ENCODE measurements around the gene CD63. TPM values are rescaled to one million over a fixed set of nuclear protein-coding genes. Genes with fewer than 3 reads are reported as not detected.

CD63 gene
- 552 and 724 TPM in 2 replicates for total RNA-seq (2022)
- percentile 95 among the genes with signal in this experiment for Bru-seq, nascent RNA
- percentile 99 among the genes with signal in this experiment for BruChase-seq, experiment 1, labeled RNA remaining after a 6-hour chase
- BruChase-seq, experiment 2, labeled RNA remaining after a 2-hour chase: percentile 98 among the genes with signal in this experiment
- long read RNA-seq, transcript CD63-208 (8 exons, 1,233 nt): minor isoform, 21 of 449 reads
- long read RNA-seq, transcript CD63-205 (3 exons, 499 nt): minor isoform, 6 of 449 reads
- long read RNA-seq, transcript CD63-214 (7 exons, 949 nt): minor isoform, 50 of 449 reads
- long read RNA-seq, transcript CD63-201 (8 exons, 1,070 nt): major isoform, 345 of 449 reads
- long read RNA-seq, partial matches to known transcripts: 6 of 449 reads
- long read RNA-seq, other reads (novel, unspliced or antisense): 9 of 449 reads

GRCh38 chr12:55728939-55729818 is at the start of gene CD63:
Gene CD63 (minus strand): TSS chr12:55729009. CDS start chr12:55728341, 668 bp downstream.
- BruUV-seq (replicated peaks): TSS peak; percentile 69
- Mint-ChIP-seq H3K36me3 (ENCODE audit: insufficient read depth, unreplicated experiment) (peaks cover 41% of the 10 kb centered on the region), H3K9me3 (ENCODE audit: unreplicated experiment) (no peaks in the 10 kb centered on the region), H3K27ac (ENCODE audit: low read depth, unreplicated experiment) (peak within 1 kb of the TSS; percentile 82), H3K4me3 (ENCODE audit: unreplicated experiment) (peak within 1 kb of the TSS; percentile 76), H3K27me3 (ENCODE audit: insufficient read depth, unreplicated experiment) (no peaks in the 10 kb centered on the region), H3K4me1 (ENCODE audit: insufficient read depth, unreplicated experiment) (peaks cover 22% of the 10 kb centered on the region)
- intact Hi-C loops (cut with micrococcal nuclease): loop anchor here (2.0 kb wide), 1 partner anchor 48 kb away; a partner anchor contains a TSS
- no peak for TF ChIP-seq CTCF (IDR thresholded peaks at IDR 0.05; ENCODE audit: unreplicated experiment)
- CTCF ChIA-PET: interaction anchor here (0.5 to 2.8 kb wide), 9 partner anchors 8 to 267 kb away, joined by 3 to 40 read pairs (median 3); partner anchors contain the start of gene BLOC1S1
- POLR2A ChIA-PET: interaction anchor here (0.7 to 3.1 kb wide), 23 partner anchors 9 to 1404 kb away, joined by 3 to 41 read pairs (median 5); partner anchors contain the start of genes BLOC1S1, COPZ1, DNAJC14 and ORMDL2
- DNase-seq (ENCODE audit: unreplicated experiment): peak; percentile 93

GRCh38 chr12:55777856-55778255 is 49.0 kb upstream of the CD63 start:
- Mint-ChIP-seq H3K4me3 (ENCODE audit: unreplicated experiment) (no peak overlapping the region), H3K4me1 (ENCODE audit: insufficient read depth, unreplicated experiment) (no peaks in the 10 kb centered on the region), H3K9me3 (ENCODE audit: unreplicated experiment) (no peaks in the 10 kb centered on the region), H3K27me3 (ENCODE audit: insufficient read depth, unreplicated experiment) (no peaks in the 10 kb centered on the region), H3K36me3 (ENCODE audit: insufficient read depth, unreplicated experiment) (peaks cover 62% of the 10 kb centered on the region), H3K27ac (ENCODE audit: low read depth, unreplicated experiment) (no peak overlapping the region)
- BruUV-seq (replicated peaks): no TSS peak
- no peak for TF ChIP-seq CTCF (IDR thresholded peaks at IDR 0.05; ENCODE audit: unreplicated experiment)
- intact Hi-C loops (cut with micrococcal nuclease): no loop called here
- CTCF ChIA-PET: interaction anchor here (1.5 kb wide), 2 partner anchors 18 to 39 kb away, joined by 3 to 4 read pairs; no protein-coding TSS in a partner anchor
- POLR2A ChIA-PET: no interaction called here
- no peak for DNase-seq (ENCODE audit: unreplicated experiment)

GRCh38 chr12:55771736-55772135 is 42.9 kb upstream of the CD63 start:
- no peaks in the 10 kb centered on the region for H3K4me1 Mint-ChIP-seq (ENCODE audit: insufficient read depth, unreplicated experiment)
- H3K27me3 Mint-ChIP-seq (ENCODE audit: insufficient read depth, unreplicated experiment): no peaks in the 10 kb centered on the region
- H3K36me3 Mint-ChIP-seq (ENCODE audit: insufficient read depth, unreplicated experiment): peaks cover 72% of the 10 kb centered on the region
- H3K4me3 Mint-ChIP-seq (ENCODE audit: unreplicated experiment): no peak overlapping the region
- DNase-seq (ENCODE audit: unreplicated experiment): no peak
- ChIA-PET POLR2A (interaction anchor here (0.8 to 1.9 kb wide), 4 partner anchors 17 to 450 kb away, joined by 3 to 5 read pairs (median 4); partner anchors contain the start of gene RNF41), CTCF (interaction anchor here (0.9 to 1.5 kb wide), 4 partner anchors 10 to 33 kb away, joined by 3 to 8 read pairs (median 3); no protein-coding TSS in a partner anchor)
- no TSS peak for BruUV-seq (replicated peaks)
- intact Hi-C loops (cut with micrococcal nuclease): no loop called here
- H3K9me3 Mint-ChIP-seq (ENCODE audit: unreplicated experiment): no peaks in the 10 kb centered on the region
- no peak for TF ChIP-seq CTCF (IDR thresholded peaks at IDR 0.05; ENCODE audit: unreplicated experiment)
- no peak overlapping the region for H3K27ac Mint-ChIP-seq (ENCODE audit: low read depth, unreplicated experiment)

Data from MCF 10A (cell line).